ENCODE results near the gene SCN8A.
"Not testable (repeated sequence)": the region's sequence is repeated elsewhere in the genome, so short reads cannot be mapped to it uniquely, and the experiment has no call there.

SCN8A gene

DNA sequence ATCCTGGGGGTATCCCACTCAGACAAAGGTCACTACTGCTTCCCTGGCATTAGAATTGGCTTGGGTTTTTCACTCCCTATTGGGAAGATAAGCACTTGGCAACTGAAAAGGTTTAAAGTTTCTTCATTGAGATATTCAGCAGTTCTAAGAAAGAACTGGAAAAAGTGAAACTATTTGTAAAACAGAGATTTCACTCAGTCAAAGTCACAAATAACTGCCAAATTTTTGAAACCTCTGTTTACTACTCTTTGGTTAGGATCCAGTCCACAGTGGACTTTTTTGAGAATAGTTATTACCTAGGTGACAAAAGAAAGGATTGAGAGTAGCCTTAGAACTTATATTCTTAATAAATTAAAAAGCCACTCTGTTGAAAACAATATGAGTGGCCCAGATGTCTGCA, 172.7 kb downstream of the SCN8A start:
- DNase-seq (ENCODE audit: low read depth in 3 of 3): no peak

GRCh38 chr12:51766067-51766676, 175.1 kb downstream of the SCN8A start:
- no peak for DNase-seq (ENCODE audit: low read depth in 3 of 3)

GRCh38 chr12:51771008-51771407, 180.0 kb downstream of the SCN8A start:
- no peak for DNase-seq (ENCODE audit: low read depth in 3 of 3)

- no peak for DNase-seq (ENCODE audit: low read depth in 3 of 3)
Observed at GRCh38 chr12:51773145-51773869, 182.3 kb downstream of the SCN8A start.

DNA sequence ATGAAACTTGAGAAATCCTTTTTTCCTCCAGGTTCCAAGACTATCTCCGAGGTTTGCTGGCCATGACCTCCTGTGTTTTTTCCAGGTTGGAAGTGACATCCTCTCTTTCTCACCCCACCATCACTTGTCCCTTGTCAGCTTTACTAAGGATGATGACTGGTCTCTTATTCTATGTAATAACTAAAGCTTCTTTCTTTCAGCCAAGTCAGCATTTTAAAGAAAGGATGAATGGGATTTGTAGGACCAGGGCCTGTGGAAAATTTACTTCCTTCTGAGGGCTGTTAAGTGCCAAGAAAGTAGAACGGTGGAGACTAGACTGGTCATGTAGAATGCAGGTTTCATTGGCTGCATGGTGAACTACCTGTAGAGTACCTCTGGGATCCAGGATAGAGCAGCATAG, 183.9 kb downstream of the SCN8A start:
- DNase-seq (ENCODE audit: low read depth in 3 of 3): no peak

DNA sequence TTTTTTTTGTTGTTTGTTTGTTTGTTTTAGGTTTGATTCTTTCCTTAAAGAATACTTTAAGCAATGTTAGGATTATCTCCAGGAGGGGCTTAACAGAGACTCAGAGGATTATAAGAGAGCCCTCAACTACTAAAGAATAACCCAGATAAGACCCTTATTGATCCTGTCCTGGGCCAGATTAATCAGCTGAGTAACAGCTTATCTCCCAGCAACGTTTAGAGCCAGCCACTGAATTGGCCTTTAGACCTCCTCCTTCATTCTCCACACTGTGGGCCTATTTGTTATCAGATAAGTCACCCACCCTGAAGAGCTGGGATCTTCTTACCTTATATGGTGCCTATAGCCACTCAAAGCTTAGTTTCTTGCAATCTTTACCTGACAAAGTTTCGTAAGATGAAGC, 186.4 kb downstream of the SCN8A start:
- DNase-seq (ENCODE audit: low read depth in 3 of 3): no peak

- no peak for DNase-seq (ENCODE audit: low read depth in 3 of 3)
Observed at GRCh38 chr12:51777973-51778372, 186.9 kb downstream of the SCN8A start.

- no peak for DNase-seq (ENCODE audit: low read depth in 3 of 3)
Observed at GRCh38 chr12:51779876-51780275, 188.8 kb downstream of the SCN8A start.

- no peak for DNase-seq (ENCODE audit: low read depth in 3 of 3)
Observed at GRCh38 chr12:51784688-51785087, 193.7 kb downstream of the SCN8A start.

GRCh38 chr12:51785906-51786305, 194.9 kb downstream of the SCN8A start:
- DNase-seq (ENCODE audit: low read depth in 3 of 3): no peak

DNA sequence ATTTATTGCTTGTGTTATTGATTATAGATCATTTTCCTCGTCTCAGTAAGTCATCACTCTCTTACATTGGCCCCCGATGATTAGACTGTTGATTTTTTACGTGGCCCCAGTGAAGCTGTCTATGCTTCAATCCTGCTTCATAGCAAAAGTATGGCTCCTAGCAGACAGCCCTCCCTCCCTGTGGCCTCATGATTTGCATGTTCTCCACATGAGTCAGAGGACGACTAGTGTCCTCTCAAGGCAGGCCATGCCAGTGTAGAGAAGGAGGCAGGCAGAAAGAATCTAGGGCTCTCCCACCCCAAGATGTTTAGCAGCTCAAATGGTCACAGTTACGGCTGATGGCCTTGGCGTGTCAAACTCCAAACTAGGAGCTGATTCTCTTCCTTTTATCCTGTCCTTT, 197.8 kb downstream of the SCN8A start:
- DNase-seq (ENCODE audit: low read depth in 3 of 3): no peak

GRCh38 chr12:51792417-51792816, 201.4 kb downstream of the SCN8A start:
- no peak for DNase-seq (ENCODE audit: low read depth in 3 of 3)

GRCh38 chr12:51793201-51793600, 202.2 kb downstream of the SCN8A start:
- DNase-seq (ENCODE audit: low read depth in 3 of 3): no peak

DNA sequence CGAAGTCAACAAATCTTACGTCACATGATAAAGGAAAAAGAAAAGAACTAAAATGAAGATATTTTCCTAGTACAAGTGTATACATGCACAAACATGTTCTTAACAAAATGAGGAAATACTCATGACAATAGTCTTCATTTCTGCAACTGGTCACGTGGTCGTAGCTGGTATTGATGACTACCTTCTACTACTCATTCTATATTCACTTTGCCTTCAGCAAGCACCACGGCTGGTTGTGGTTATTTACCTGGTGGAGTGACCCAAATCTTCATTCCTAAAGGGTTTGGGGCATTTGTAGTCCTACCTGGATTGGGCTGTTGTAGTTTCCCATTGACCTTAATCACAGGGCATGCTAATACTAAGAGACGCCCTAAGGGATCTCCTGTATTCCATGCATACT, 206.3 kb downstream of the SCN8A start:
- no peak for DNase-seq (ENCODE audit: low read depth in 3 of 3)

- not testable (repeated sequence) for DNase-seq (ENCODE audit: low read depth in 3 of 3)
Observed at GRCh38 chr12:51798051-51798450, 207.0 kb downstream of the SCN8A start.

GRCh38 chr12:51798501-51798900, 207.5 kb downstream of the SCN8A start:
- no peak for DNase-seq (ENCODE audit: low read depth in 3 of 3)

GRCh38 chr12:51801027-51801426, 210.0 kb downstream of the SCN8A start:
- DNase-seq (ENCODE audit: low read depth in 3 of 3): no peak

DNA sequence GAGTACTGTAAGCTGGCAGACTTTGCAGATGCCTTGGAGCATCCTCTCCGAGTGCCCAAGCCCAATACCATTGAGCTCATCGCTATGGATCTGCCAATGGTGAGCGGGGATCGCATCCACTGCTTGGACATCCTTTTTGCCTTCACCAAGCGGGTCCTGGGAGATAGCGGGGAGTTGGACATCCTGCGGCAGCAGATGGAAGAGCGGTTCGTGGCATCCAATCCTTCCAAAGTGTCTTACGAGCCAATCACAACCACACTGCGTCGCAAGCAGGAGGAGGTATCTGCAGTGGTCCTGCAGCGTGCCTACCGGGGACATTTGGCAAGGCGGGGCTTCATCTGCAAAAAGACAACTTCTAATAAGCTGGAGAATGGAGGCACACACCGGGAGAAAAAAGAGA, 215.9 kb downstream of the SCN8A start:
- no peak for DNase-seq (ENCODE audit: low read depth in 3 of 3)

- DNase-seq (ENCODE audit: low read depth in 3 of 3): no peak
Observed at GRCh38 chr12:51809193-51809592, 218.2 kb downstream of the SCN8A start.

DNA sequence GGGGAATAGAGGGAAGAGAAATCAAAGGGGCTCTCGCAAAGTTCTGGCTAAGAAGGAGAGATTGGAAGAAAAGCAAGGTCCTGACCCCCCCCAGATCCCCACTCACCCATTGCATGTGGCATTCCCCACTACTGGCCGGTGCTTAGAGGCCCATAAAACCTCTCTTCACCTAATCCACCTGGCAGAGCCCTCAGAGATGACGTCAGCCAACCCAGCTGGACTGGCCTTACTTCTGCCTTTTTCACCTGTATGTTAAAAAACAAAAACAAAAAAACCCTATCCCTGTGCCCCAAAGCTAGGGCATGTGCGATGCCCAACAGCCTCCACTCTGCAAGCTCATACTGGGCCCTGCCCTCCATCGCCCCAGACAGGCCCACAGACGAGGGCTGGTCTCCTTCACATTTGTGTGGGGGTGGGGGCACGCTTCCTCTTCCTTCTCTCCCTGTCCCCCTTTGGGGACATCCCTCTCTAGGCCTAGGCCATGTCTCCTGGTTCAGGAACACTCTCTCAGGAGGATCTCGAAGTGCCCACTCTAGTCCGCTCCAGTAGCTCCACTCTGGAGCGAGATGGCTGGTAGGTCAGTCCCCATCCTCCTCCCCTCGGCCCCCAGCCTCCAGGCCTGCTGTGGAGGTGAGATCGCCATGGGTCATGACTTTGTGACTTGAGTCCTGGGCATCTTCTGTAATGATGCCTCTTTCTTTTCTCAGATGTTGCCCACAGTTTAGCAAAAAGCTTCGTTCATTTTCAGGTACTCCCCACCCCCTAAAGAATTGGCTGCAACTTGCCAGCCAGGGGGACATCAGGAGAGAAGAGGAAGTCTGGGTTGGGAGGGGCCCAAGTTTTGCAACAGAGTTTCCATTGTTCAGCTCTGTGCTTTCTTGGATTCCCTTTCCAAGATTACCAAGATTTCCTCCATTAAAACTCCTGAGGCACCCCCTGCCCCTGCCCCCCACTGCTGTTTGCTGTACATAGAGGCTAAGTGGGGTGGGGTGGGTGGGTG, 220.5 kb downstream of the SCN8A start:
- DNase-seq (ENCODE audit: low read depth in 3 of 3): no peak

- no peak for DNase-seq (ENCODE audit: low read depth in 3 of 3)
Observed at GRCh38 chr12:51812871-51813270, 221.8 kb downstream of the SCN8A start.

- no peak for DNase-seq (ENCODE audit: low read depth in 3 of 3)
Observed at GRCh38 chr12:51813931-51814310, 222.9 kb downstream of the SCN8A start.
